ENCODE results near the gene EXOSC10.
A peak's percentile ranks its signal among the peaks of the same experiment; 100 is the strongest.

Gene EXOSC10

GRCh38 chr1:11055676-11056075 lies 44.0 kb downstream of the EXOSC10 start:
- TF ChIP-seq FOXM1 (IDR thresholded peaks at IDR 0.05; ENCODE audit: borderline replicate concordance, low read depth) = no peak
- no peak for TF ChIP-seq RAD21 (IDR thresholded peaks at IDR 0.05; ENCODE audit: low read depth)
- TF ChIP-seq TCF12 (IDR thresholded peaks at IDR 0.05; ENCODE audit: low read depth) = no peak
- no peak for TF ChIP-seq EP300 (IDR thresholded peaks at IDR 0.05; ENCODE audit: borderline replicate concordance)
- no peak for TF ChIP-seq NFIC (IDR thresholded peaks at IDR 0.05)
- TF ChIP-seq TEAD4 (IDR thresholded peaks at IDR 0.05) = no peak
- no peak for TF ChIP-seq REST (IDR thresholded peaks at IDR 0.05; ENCODE audit: low read depth)
- no peak for TF ChIP-seq EGR1 (IDR thresholded peaks at IDR 0.05)
- TF ChIP-seq MAX (IDR thresholded peaks at IDR 0.05) = no peak
- TF ChIP-seq CEBPB (IDR thresholded peaks at IDR 0.05) = no peak
- TF ChIP-seq YY1 (IDR thresholded peaks at IDR 0.05; ENCODE audit: low read depth) = no peak
- no peak for TF ChIP-seq USF1 (IDR thresholded peaks at IDR 0.05)

DNA sequence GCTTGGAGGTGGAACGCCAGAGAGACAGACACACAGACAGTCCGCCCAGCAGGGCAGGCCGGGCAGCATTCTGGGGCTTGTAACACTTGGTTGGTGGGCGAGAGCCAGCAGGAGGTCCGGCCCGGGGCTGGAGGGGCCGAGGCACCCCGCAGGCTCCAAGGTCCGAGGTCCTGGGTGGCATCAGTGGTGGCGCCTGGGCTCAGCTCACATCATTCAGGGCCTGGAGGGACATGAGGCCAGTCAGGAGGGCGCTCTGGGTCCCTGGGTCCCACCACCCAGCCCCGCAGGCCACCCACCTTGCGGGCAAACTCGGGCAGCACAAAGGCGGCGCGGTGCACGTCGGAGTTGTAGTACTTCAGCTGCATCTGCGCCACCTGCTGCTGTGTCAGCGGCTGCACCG lies 45.0 kb downstream of the EXOSC10 start:
- TF ChIP-seq RAD21 (IDR thresholded peaks at IDR 0.05; ENCODE audit: low read depth) (no peak), CEBPB (IDR thresholded peaks at IDR 0.05) (no peak), USF1 (IDR thresholded peaks at IDR 0.05) (no peak), REST (IDR thresholded peaks at IDR 0.05; ENCODE audit: low read depth) (no peak), TAF1 (IDR thresholded peaks at IDR 0.05; ENCODE audit: low read depth) (no peak), EGR1 (IDR thresholded peaks at IDR 0.05) (no peak)

DNA sequence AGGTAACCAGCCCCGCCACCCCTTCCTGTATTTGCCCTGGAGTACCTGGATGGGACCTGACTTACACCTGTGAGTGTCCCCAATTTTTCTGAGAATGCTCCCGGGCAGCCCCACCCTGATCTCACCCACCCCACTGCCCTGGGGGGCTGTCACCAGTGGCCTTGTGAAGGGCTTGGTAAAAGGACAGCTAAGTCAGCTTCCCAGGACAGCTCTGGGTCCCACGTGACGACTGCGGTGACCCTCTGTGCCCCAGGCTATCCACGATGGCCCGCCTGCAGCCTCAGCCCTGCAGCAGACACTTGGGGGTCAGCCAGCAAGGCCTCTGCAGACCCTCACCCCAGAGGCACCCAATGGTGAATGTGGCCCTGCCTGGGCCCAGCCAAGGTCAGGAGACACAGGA lies 45.5 kb downstream of the EXOSC10 start:
- no peak for TF ChIP-seq EGR1 (IDR thresholded peaks at IDR 0.05)
- TF ChIP-seq REST (IDR thresholded peaks at IDR 0.05; ENCODE audit: low read depth) = no peak
- no peak for TF ChIP-seq CREB1 (IDR thresholded peaks at IDR 0.05; ENCODE audit: low read depth)
- no peak for TF ChIP-seq RAD21 (IDR thresholded peaks at IDR 0.05; ENCODE audit: low read depth)
- TF ChIP-seq YY1 (IDR thresholded peaks at IDR 0.05; ENCODE audit: low read depth) = no peak
- TF ChIP-seq TAF1 (IDR thresholded peaks at IDR 0.05; ENCODE audit: low read depth) = no peak
- no peak for TF ChIP-seq MAX (IDR thresholded peaks at IDR 0.05)
- no peak for TF ChIP-seq TEAD4 (IDR thresholded peaks at IDR 0.05)
- TF ChIP-seq FOXM1 (IDR thresholded peaks at IDR 0.05; ENCODE audit: borderline replicate concordance, low read depth) = no peak
- TF ChIP-seq NFIC (IDR thresholded peaks at IDR 0.05) = no peak
- TF ChIP-seq CEBPB (IDR thresholded peaks at IDR 0.05) = no peak
- TF ChIP-seq ZBTB7A (IDR thresholded peaks at IDR 0.05; ENCODE audit: low read depth) = no peak
- TF ChIP-seq USF1 (IDR thresholded peaks at IDR 0.05) = no peak
- no peak for TF ChIP-seq TCF12 (IDR thresholded peaks at IDR 0.05; ENCODE audit: low read depth)
- TF ChIP-seq EP300 (IDR thresholded peaks at IDR 0.05; ENCODE audit: borderline replicate concordance) = no peak

- TF ChIP-seq FOXM1 (IDR thresholded peaks at IDR 0.05; ENCODE audit: borderline replicate concordance, low read depth) (no peak), TCF12 (IDR thresholded peaks at IDR 0.05; ENCODE audit: low read depth) (no peak), REST (IDR thresholded peaks at IDR 0.05; ENCODE audit: low read depth) (peak; percentile 90), EP300 (IDR thresholded peaks at IDR 0.05; ENCODE audit: borderline replicate concordance) (no peak), TEAD4 (IDR thresholded peaks at IDR 0.05) (no peak)
These were observed 45.9 kb downstream of the EXOSC10 start for GRCh38 chr1:11053758-11054137.
